OCI-LY1 (cell line): ENCODE results near the gene SENP1.
A peak's percentile ranks its signal among the peaks of the same experiment; 100 is the strongest.

Experiments
- H2AFZ ChIP-seq: fragments of 200-600 bp; sonication (generic), shearing (Covaris generic); 2 replicates; pipeline ENCODE4 v1.6.0; 2014; ENCODE audit warnings: antibody characterized with exemption, mild to moderate bottlenecking, low read length
- H3F3A ChIP-seq: fragments of 200-600 bp; sonication (generic), shearing (Covaris generic); 2 replicates; pipeline ENCODE4 v1.6.0; 2014; ENCODE audit warnings: mild to moderate bottlenecking, antibody characterized with exemption, low read length, moderate library complexity; ENCODE audit not compliant: insufficient read depth
- H3K27ac ChIP-seq: fragments of 200-600 bp; sonication (generic); 2 replicates; pipeline ENCODE4 v1.5.1; 2014; ENCODE audit warnings: low read length, mixed run types, mild to moderate bottlenecking, low read depth; ENCODE audit not compliant: poor library complexity, severe bottlenecking
- H3K27me3 ChIP-seq: fragments of 200-600 bp; sonication (generic); 2 replicates; pipeline ENCODE4 v1.6.0; 2014; ENCODE audit warnings: antibody characterized with exemption, mild to moderate bottlenecking, low read length, moderate library complexity; ENCODE audit not compliant: insufficient read depth
- H3K36me3 ChIP-seq: fragments of 200-600 bp; sonication (generic); 2 replicates; pipeline ENCODE4 v1.6.1; 2014; ENCODE audit warnings: mild to moderate bottlenecking, antibody characterized with exemption, low read length, moderate library complexity, mixed read lengths; ENCODE audit not compliant: insufficient read depth
- H3K4me1 ChIP-seq: fragments of 200-600 bp; sonication (generic); 2 replicates; pipeline ENCODE4 v1.5.1; 2014; ENCODE audit warnings: mild to moderate bottlenecking, low read length, moderate library complexity; ENCODE audit not compliant: insufficient read depth, severe bottlenecking
- H3K4me2 ChIP-seq: fragments of 200-600 bp; sonication (generic), shearing (Covaris generic); 2 replicates; pipeline ENCODE4 v1.6.1; 2014; ENCODE audit warnings: low read length
- H3K4me3 ChIP-seq: fragments of 200-600 bp; sonication (generic); 2 replicates; pipeline ENCODE4 v1.5.1; 2014; ENCODE audit warnings: low read length, low read depth, mild to moderate bottlenecking, mixed read lengths; ENCODE audit not compliant: poor library complexity, severe bottlenecking
- H3K79me2 ChIP-seq: fragments of 200-600 bp; shearing (Covaris generic); 2 replicates; pipeline ENCODE4 v1.6.1; 2016; ENCODE audit warnings: mixed run types, low read length, mixed read lengths; ENCODE audit not compliant: insufficient read depth
- H3K9ac ChIP-seq: fragments of 200-600 bp; sonication (generic), shearing (Covaris generic); 2 replicates; pipeline ENCODE4 v1.6.1; 2014; ENCODE audit warnings: mild to moderate bottlenecking, low read length, mixed read lengths
- H3K9me2 ChIP-seq: fragments of 200-600 bp; sonication (generic), shearing (Covaris generic); 2 replicates; pipeline ENCODE4 v1.6.1; 2014; ENCODE audit warnings: low read depth, mild to moderate bottlenecking, low read length, mixed read lengths
- H3K9me3 ChIP-seq: fragments of 200-600 bp; shearing (Covaris generic); 2 replicates; pipeline ENCODE4 v1.6.1; 2014; ENCODE audit warnings: low read length, mixed read lengths
- H4K20me1 ChIP-seq: fragments of 200-600 bp; sonication (generic), shearing (Covaris generic); 2 replicates; pipeline ENCODE4 v1.6.0; 2016; ENCODE audit warnings: mild to moderate bottlenecking, low read length; ENCODE audit not compliant: insufficient read depth
- EZH2 ChIP-seq: fragments of 200-600 bp; sonication (generic), shearing (Covaris generic); IDR thresholded peaks from 2 replicates; pipeline ENCODE4 v1.8.0; 2017; ENCODE audit warnings: borderline replicate concordance, mixed run types, mild to moderate bottlenecking, antibody characterized with exemption, low read length, moderate library complexity, mixed read lengths
- TF ChIP-seq, protein P1 (sequence below): fragments of 200-600 bp; sonication (generic), shearing (Covaris generic); IDR thresholded peaks from 2 replicates; pipeline ENCODE4 v1.5.1; 2017; ENCODE audit warnings: mild to moderate bottlenecking, antibody characterized with exemption, low read length, moderate library complexity, mixed read lengths

Gene SENP1

DNA sequence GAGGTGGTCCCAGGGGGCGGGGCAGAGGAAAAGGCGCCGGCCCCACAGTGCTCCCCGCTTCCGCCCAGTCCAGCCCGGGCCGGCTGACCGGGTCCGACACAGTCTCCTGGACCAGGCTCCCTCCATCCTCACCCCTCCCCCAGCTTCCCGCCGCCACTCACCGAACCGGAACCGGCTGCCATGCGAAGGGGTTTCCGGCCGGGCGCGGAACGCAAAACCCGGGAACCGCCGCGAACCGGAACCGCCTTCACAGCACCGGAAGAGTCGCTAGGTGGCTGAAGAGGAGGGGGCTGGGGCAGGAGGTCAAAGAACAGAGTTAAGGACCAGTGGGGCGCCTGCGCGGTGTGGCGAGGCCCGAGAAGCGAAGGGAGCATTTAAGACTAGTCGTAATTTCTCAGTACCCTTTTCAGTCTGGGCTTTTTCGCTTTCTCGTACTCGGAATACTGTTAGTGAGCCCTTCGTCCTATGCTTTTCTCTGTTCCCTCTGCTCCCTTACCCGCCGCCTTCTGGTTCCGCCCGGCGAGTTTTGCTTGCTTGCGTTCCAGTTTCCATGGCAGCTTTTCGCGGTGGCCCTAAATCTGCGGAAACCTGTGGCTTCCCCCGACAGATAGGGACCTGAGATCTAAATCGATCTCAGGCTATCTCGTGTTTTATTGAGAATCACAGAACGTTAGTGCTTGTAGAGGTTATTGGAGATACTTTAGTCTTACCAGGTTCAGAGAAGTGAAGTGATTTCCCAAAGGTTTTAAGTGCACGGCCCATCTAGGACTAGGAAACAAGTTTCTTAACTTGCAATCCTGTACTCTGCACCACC is at the start of gene SENP1:
TSS of gene SENP1 (minus strand) at position 213 of the 814 bp plus-strand sequence. CDS start 4,607 bp downstream, outside the sequence.
- Histone ChIP-seq H3K9ac (peak within 1 kb of the TSS; percentile 96), H3K27ac (peak within 1 kb of the TSS; percentile 94), H3K9me3 (no peaks in the 10 kb centered on the region), H3K36me3 (no peaks in the 10 kb centered on the region), H3K4me3 (peak within 1 kb of the TSS; percentile 87), H3K27me3 (no peaks in the 10 kb centered on the region), H3K9me2 (no peaks in the 10 kb centered on the region), H4K20me1 (no peaks in the 10 kb centered on the region), H3K4me2 (peak within 1 kb of the TSS; percentile 94), H3K79me2 (peaks cover 40% of the 10 kb centered on the region), H3K4me1 (peaks cover 44% of the 10 kb centered on the region), H2AFZ (peak within 1 kb of the TSS; percentile 24; the same call in 1 of the 2 replicates), H3F3A (no peaks in the 10 kb centered on the region)
- TF ChIP-seq EZH2 = no peak
- TF ChIP-seq, protein P1, sequence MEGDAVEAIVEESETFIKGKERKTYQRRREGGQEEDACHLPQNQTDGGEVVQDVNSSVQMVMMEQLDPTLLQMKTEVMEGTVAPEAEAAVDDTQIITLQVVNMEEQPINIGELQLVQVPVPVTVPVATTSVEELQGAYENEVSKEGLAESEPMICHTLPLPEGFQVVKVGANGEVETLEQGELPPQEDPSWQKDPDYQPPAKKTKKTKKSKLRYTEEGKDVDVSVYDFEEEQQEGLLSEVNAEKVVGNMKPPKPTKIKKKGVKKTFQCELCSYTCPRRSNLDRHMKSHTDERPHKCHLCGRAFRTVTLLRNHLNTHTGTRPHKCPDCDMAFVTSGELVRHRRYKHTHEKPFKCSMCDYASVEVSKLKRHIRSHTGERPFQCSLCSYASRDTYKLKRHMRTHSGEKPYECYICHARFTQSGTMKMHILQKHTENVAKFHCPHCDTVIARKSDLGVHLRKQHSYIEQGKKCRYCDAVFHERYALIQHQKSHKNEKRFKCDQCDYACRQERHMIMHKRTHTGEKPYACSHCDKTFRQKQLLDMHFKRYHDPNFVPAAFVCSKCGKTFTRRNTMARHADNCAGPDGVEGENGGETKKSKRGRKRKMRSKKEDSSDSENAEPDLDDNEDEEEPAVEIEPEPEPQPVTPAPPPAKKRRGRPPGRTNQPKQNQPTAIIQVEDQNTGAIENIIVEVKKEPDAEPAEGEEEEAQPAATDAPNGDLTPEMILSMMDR = no peak

DNA sequence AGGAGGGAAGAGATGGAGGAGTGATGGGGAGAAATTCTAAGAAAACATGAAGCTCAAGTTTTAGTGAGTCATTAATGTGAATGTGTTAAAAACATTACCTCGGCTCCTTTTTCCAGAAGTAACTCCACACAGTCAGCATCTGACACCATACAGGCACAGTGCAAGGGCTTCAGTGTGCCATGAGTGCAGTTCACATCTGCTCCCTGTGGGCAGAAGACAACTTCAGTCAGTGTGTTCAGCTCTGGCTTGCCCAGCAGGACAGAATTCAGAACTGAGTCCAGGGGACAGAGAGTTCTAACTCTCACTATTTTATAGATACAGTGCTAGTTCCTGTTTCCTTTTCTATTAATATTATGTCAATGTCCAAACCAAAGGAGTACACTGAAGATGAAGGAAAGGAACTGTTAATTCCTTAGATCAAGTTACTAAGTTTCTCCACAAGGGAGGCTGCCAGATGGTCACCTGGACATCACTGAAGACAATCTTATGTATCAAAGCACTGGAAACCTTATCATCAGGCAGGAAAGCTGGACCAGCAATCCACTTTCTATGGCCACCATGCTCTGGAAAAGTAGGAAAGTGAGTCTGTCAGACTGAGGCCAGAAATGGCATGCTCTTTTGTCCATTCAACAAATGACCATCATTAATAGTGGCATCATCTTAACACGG is 45.4 kb upstream of the SENP1 start:
- no peak overlapping the region for H3K4me3 ChIP-seq
- no peaks in the 10 kb centered on the region for H3K9me3 ChIP-seq
- H3K27ac ChIP-seq = no peak overlapping the region
- TF ChIP-seq EZH2 = no peak
- TF ChIP-seq, protein P1 = no peak
- no peak overlapping the region for H3K9ac ChIP-seq
- H3K4me2 ChIP-seq = no peak overlapping the region
- H2AFZ ChIP-seq = no peak overlapping the region
- H4K20me1 ChIP-seq = no peaks in the 10 kb centered on the region
- no peaks in the 10 kb centered on the region for H3F3A ChIP-seq
- peaks cover 3% of the 10 kb centered on the region for H3K4me1 ChIP-seq
- peaks cover 68% of the 10 kb centered on the region for H3K36me3 ChIP-seq
- no peaks in the 10 kb centered on the region for H3K9me2 ChIP-seq
- no peaks in the 10 kb centered on the region for H3K27me3 ChIP-seq
- H3K79me2 ChIP-seq = peaks cover 3% of the 10 kb centered on the region

DNA sequence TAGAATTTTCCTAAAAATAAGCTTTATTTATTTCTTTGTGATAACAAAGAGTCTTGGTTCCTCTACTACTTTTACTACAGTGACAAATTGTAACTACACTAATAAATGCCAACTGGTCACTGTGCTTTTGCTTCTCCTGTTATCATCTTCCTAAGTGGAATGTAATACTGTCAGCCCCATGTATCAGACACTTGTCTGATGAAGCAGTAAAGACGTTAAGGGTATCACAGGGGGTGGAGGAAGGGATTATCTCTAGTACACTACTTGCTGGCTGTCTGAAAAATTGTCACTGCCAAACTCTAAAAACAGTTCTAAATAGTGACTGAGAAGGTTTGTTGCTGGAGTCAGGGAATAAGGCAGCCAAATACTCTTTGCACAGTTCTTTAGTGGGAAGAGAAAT is 40.1 kb upstream of the SENP1 start:
- no peak overlapping the region for H3K9ac ChIP-seq
- H3K4me3 ChIP-seq = no peak overlapping the region
- peaks cover 96% of the 10 kb centered on the region for H3K36me3 ChIP-seq
- H3K9me2 ChIP-seq = no peaks in the 10 kb centered on the region
- H3K79me2 ChIP-seq = no peaks in the 10 kb centered on the region
- no peak overlapping the region for H3K27ac ChIP-seq
- TF ChIP-seq, protein P1 = no peak
- TF ChIP-seq EZH2 = no peak
- no peaks in the 10 kb centered on the region for H3K27me3 ChIP-seq
- no peaks in the 10 kb centered on the region for H3K4me1 ChIP-seq
- no peak overlapping the region for H3K4me2 ChIP-seq
- H2AFZ ChIP-seq = no peak overlapping the region
- H3K9me3 ChIP-seq = no peaks in the 10 kb centered on the region
- H3F3A ChIP-seq = no peaks in the 10 kb centered on the region
- no peaks in the 10 kb centered on the region for H4K20me1 ChIP-seq
